K562 (cell line): ENCODE data around the gene CTIF.

Experiments
- EGR1 ChIP-seq: fragments of 450-650 bp; conservative IDR thresholded peaks from 2 replicates; pipeline ENCODE4 v1.6.1; 2017; ENCODE audit warnings: mild to moderate bottlenecking
- EZH2 ChIP-seq: IDR thresholded peaks from 2 replicates; pipeline ENCODE4 v1.6.1; 2012; ENCODE audit warnings: low read depth, mild to moderate bottlenecking, inconsistent platforms, low read length, borderline replicate concordance
- FOXJ2 ChIP-seq: fragments of 200-800 bp; sonication (Bioruptor generic); IDR thresholded peaks from 2 replicates; pipeline ENCODE4 v1.6.1; 2016; ENCODE audit warnings: missing genetic modification characterization, missing compliant biosample characterization
- JUN ChIP-seq, 2 experiments: sonication (generic) in 1 of 2; formaldehyde crosslinking in 1 of 2; IDR thresholded peaks; 2 replicates each; pipeline versions ENCODE4 v1.6.1 to v1.8.0; 2012 to 2022; ENCODE audit warnings: borderline replicate concordance in 2 of 2, mild to moderate bottlenecking in 2 of 2, improper control_type of control experiment in 1 of 2, low read depth in 1 of 2, low read length in 1 of 2, missing genetic modification reagents in 1 of 2
- KDM1A ChIP-seq, 2 experiments: fragments of 450-650 bp; IDR thresholded peaks; 2 replicates each; pipeline ENCODE4 v1.6.1; 2016; ENCODE audit warnings: mild to moderate bottlenecking in 2 of 2
- KLF10 ChIP-seq: fragments of 250-450 bp; sonication (Bioruptor Pico); IDR thresholded peaks from 2 replicates; pipeline ENCODE4 v1.6.1; 2021; ENCODE audit warnings: matching md5 sums
- NFATC3 ChIP-seq: fragments of 450-650 bp; IDR thresholded peaks from 2 replicates; pipeline ENCODE4 v1.6.1; 2017; ENCODE audit warnings: mild to moderate bottlenecking
- RAD21 ChIP-seq, 2 experiments: fragments of 250-450 bp in 1 of 2; fragments of 450-650 bp in 1 of 2; sonication (Bioruptor Pico) in 1 of 2; formaldehyde crosslinking in 1 of 2; IDR thresholded peaks in 1 of 2; conservative IDR thresholded peaks in 1 of 2; 2 replicates each; pipeline versions ENCODE4 v1.4.0 to v1.8.0; 2020 to 2022; ENCODE audit warnings: mild to moderate bottlenecking in 2 of 2, moderate library complexity in 1 of 2
- STAG1 ChIP-seq: sonication (generic); formaldehyde crosslinking; IDR thresholded peaks from 2 replicates; pipeline ENCODE4 v1.5.0; 2020; ENCODE audit warnings: missing genetic modification reagents, borderline replicate concordance
- TAF15 ChIP-seq: fragments of 200-400 bp; formaldehyde crosslinking; IDR thresholded peaks from 2 replicates; pipeline ENCODE4 v1.6.1; 2017; ENCODE audit warnings: mild to moderate bottlenecking, low read depth, low read length, moderate library complexity
- TCFL5 ChIP-seq: fragments of 250-450 bp; sonication (Bioruptor Pico); conservative IDR thresholded peaks from 2 replicates; pipeline ENCODE4 v1.6.1; 2021; ENCODE audit warnings: mild to moderate bottlenecking, moderate library complexity, matching md5 sums
- XRCC5 ChIP-seq: fragments of 200-400 bp; formaldehyde crosslinking; IDR thresholded peaks from 2 replicates; pipeline ENCODE4 v1.6.1; 2017; ENCODE audit warnings: low read depth, mild to moderate bottlenecking, low read length
- TF ChIP-seq, protein P1 (sequence below), 3 experiments: IDR thresholded peaks in 2 of 3; conservative IDR thresholded peaks in 1 of 3; 2 replicates each; pipeline ENCODE4 v1.5.1; 2011 to 2012; ENCODE audit warnings: low read length in 3 of 3, mild to moderate bottlenecking in 3 of 3, control low read depth in 2 of 3, improper control_type of control experiment in 1 of 3, inconsistent platforms in 1 of 3, low read depth in 1 of 3, mixed read lengths in 1 of 3, moderate library complexity in 1 of 3; ENCODE audit not compliant: insufficient read depth in 2 of 3
- TF ChIP-seq, protein P2 (sequence below): sonication (generic); formaldehyde crosslinking; IDR thresholded peaks from 2 replicates; pipeline ENCODE4 v1.9.0; 2022; ENCODE audit warnings: mild to moderate bottlenecking, missing genetic modification reagents

DNA sequence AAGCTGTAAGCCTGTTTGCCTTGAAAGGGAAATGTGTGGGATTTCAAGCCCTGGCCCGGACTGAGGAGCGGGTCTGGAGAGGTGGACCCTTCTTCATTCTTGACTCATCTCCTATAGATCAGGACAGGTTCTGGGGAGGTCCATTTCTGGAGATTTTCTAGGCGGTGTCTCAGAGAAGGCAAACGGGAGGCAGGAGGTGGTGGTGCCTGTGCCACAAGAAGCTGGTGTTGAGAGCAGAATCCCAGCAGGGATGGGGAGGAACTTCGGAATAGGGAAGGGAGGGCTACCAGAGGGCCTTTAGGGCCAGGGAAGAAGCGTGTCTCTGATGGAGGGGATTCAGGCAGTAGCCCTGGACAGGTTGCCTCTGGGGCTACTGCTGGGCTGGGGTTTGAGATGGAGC, 93.0 kb downstream of the CTIF start:
- TF ChIP-seq, protein P1, sequence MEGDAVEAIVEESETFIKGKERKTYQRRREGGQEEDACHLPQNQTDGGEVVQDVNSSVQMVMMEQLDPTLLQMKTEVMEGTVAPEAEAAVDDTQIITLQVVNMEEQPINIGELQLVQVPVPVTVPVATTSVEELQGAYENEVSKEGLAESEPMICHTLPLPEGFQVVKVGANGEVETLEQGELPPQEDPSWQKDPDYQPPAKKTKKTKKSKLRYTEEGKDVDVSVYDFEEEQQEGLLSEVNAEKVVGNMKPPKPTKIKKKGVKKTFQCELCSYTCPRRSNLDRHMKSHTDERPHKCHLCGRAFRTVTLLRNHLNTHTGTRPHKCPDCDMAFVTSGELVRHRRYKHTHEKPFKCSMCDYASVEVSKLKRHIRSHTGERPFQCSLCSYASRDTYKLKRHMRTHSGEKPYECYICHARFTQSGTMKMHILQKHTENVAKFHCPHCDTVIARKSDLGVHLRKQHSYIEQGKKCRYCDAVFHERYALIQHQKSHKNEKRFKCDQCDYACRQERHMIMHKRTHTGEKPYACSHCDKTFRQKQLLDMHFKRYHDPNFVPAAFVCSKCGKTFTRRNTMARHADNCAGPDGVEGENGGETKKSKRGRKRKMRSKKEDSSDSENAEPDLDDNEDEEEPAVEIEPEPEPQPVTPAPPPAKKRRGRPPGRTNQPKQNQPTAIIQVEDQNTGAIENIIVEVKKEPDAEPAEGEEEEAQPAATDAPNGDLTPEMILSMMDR (IDR thresholded peaks at IDR 0.05 in 2 of 3, conservative IDR thresholded peaks at IDR 0.05 in 1 of 3; ENCODE audit: insufficient read depth in 2 of 3, low read depth in 1 of 3, low read length in 3 of 3): no peak
- TF ChIP-seq EZH2 (no peak), EGR1 (no peak), STAG1 (CRISPR knock-in tag) (no peak), RAD21 (CRISPR knock-in tag; conservative IDR thresholded peaks at IDR 0.05 in 1 of 2, IDR thresholded peaks at IDR 0.05 in 1 of 2) (no peak), XRCC5 (no peak), TAF15 (no peak), NFATC3 (no peak), JUN (IDR thresholded peaks at IDR 0.05; ENCODE audit: borderline replicate concordance, low read depth, low read length) (no peak), JUN (CRISPR knock-in tag; IDR thresholded peaks at IDR 0.05; ENCODE audit: borderline replicate concordance) (no peak), TCFL5 (no peak), KDM1A (IDR thresholded peaks at IDR 0.05) (no peak), FOXJ2 (no peak), KLF10 (CRISPR knock-in tag) (no peak)
- TF ChIP-seq, protein P2, sequence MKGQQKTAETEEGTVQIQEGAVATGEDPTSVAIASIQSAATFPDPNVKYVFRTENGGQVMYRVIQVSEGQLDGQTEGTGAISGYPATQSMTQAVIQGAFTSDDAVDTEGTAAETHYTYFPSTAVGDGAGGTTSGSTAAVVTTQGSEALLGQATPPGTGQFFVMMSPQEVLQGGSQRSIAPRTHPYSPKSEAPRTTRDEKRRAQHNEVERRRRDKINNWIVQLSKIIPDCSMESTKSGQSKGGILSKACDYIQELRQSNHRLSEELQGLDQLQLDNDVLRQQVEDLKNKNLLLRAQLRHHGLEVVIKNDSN (CRISPR knock-in tag): no peak
